A549 treated with dexamethasone at 1 μM for 4 hours (cell line): ENCODE measurements around the gene NDUFAF7. TPM values are rescaled to one million over a fixed set of nuclear protein-coding genes. Genes with fewer than 3 reads are reported as not detected.

Source experiments
- total RNA-seq: library from RNA; stranded (reverse); fragments of 200-300 nt; extraction: Qiagen RNA extraction; gene quantifications from 5 replicates; pipeline ENCODE4 v1.2.3, GENCODE V29; 2022

Gene NDUFAF7
- total RNA-seq = 15.0 to 20.9 TPM (median 17.2 TPM) in 5 replicates

GRCh38 chr2:37231241-37232130, at the start of gene NDUFAF7, which contains the start of gene CEBPZ:
Gene NDUFAF7, plus strand, starts transcription at chr2:37231658. Its CDS starts 48 bp downstream, at chr2:37231706.
Gene CEBPZ, minus strand, starts transcription at chr2:37231596. Its CDS starts 29 bp downstream, at chr2:37231567.

GRCh38 chr2:37188570-37188969, 42.9 kb upstream of the NDUFAF7 start, which contains the start of gene SULT6B1:
Gene SULT6B1, minus strand, starts transcription at chr2:37188670. Its CDS starts 30 bp downstream, at chr2:37188640.

GRCh38 chr2:37196320-37197195, 34.9 kb upstream of the NDUFAF7 start, which contains the start of gene CEBPZOS:
Gene CEBPZOS, plus strand, starts transcription at chr2:37196496. Its CDS starts 3,209 bp downstream, at chr2:37199705.

Other genes with a start within 250 kb of the NDUFAF7 start
- 4.8 to 8.7 TPM (median 7.2 TPM) in 5 replicates for gene HEATR5B, start 147.3 kb upstream of the NDUFAF7 start, total RNA-seq
- 9.0 to 12.0 TPM (median 11.0 TPM) in 5 replicates for gene GPATCH11, start 147.1 kb upstream of the NDUFAF7 start, total RNA-seq
- 19.8 to 29.5 TPM (median 27.2 TPM) in 5 replicates for gene EIF2AK2, start 74.7 kb upstream of the NDUFAF7 start, total RNA-seq
- gene SULT6B1, start 43.0 kb upstream of the NDUFAF7 start, total RNA-seq = not detected in 5 replicates
- gene CEBPZOS, start 35.2 kb upstream of the NDUFAF7 start, total RNA-seq = 40.0 to 46.0 TPM (median 41.6 TPM) in 5 replicates
- 66.5 to 83.0 TPM (median 68.5 TPM) in 5 replicates for gene CEBPZ, start 62 bp upstream of the NDUFAF7 start, total RNA-seq
- gene PRKD3, start 93.2 kb downstream of the NDUFAF7 start, total RNA-seq = 9.5 to 17.0 TPM (median 14.7 TPM) in 5 replicates
- gene QPCT, start 113.0 kb downstream of the NDUFAF7 start, total RNA-seq = 20.1 to 22.8 TPM (median 21.9 TPM) in 5 replicates